Activated gamma-delta T cell treated with Interleukin-2 at 50 U/mL for 16 hours (primary cell): ENCODE results near the gene UTS2B.
"Not testable (repeated sequence)": the region's sequence is repeated elsewhere in the genome, so short reads cannot be mapped to it uniquely, and the experiment has no call there.

Source experiments
- DNase-seq: peaks from one replicate; pipeline ENCODE4 v3.0.0-alpha.2; 2020

UTS2B gene

DNA sequence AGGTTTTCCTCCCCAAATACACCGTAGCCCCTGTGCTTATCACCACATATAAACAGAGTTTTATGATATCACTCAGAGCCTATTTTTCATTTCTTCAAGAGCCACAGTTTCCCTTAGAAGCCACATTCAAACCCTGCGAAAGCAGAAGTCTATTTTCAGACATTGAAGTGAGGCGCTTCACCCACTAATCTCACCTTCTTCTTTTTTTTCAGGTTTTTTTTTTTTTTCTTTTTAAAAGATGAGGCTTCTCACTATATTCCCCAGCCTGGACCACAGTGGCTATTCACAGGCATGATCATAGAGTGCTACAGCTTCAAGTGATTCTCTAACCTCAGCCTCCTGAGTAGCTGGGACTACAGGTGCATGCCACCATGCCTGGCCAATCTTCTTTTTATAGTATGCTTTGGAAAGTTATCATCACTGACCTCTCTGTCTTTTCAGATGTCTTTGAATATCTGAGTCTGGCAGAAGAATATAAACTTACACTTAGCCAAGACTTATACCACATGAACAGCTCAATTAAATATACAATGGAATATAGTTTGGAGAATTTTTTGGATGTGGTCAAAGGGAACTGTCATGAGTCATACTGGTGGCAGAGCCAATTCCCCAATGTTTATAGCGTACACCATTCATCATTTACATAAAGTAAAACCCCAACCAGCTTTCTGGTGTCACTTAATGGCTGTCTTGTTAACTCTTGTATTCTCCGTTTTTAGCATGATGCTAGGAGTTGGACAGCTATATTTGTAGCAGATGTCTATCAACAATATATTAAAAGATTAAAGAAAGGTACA lies 60.8 kb downstream of the UTS2B start:
- no peak for DNase-seq

DNA sequence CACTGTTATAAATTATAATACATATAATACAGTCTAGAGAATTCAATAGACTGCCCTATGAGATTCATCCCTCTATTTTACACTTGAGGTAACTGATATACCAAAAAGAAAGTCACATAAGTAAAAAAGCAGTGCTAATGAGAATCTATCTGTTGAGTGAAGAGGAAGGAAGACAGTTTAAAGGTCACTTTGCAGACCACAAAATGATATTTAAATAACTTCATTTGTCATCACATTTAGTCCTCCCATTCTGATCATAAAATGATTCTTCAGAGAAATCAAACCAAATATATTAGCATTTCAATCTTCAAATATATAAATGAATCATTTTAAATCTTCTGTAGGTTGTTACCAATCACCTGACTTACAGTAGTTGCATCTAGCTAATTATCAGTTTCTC lies 61.6 kb downstream of the UTS2B start:
- DNase-seq, result no peak

DNA sequence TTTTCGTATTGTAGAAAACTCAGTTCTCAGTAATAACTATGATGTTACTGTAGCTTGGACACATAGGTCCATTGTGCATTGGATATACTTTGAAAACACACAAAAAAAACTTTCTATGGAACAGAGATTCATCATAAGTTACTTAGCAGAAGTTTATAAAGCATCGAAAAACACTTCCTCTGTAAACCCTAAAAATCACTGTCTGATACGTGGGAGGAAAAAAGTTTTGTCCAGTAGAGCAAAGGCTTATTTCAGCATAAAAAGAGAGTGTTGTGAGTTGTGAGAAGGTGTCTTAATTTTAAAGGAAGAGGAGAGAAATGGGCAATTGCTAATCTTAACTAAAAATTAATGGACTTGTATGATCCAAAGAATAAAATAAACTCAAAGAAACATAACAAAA lies 66.5 kb downstream of the UTS2B start:
- DNase-seq, result no peak

DNA sequence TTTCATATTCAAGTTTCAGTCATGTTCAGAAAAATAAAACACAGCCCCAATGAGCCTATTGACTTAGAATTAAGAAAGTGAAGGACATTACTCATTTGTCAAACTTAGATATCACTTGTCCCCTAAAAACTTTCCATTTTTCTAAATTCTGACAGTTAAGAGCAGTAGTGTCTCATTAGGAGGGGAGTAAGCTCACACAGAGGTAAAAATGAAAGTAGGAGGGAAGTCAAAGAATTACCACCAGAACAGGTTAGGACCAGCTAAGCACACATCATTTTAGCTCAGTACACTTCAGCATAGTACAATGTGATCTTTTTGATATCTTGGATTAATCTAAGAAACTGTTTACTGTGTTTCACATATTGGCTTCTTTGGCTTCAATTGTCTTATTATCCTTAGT lies 67.0 kb downstream of the UTS2B start:
- DNase-seq, result no peak

DNA sequence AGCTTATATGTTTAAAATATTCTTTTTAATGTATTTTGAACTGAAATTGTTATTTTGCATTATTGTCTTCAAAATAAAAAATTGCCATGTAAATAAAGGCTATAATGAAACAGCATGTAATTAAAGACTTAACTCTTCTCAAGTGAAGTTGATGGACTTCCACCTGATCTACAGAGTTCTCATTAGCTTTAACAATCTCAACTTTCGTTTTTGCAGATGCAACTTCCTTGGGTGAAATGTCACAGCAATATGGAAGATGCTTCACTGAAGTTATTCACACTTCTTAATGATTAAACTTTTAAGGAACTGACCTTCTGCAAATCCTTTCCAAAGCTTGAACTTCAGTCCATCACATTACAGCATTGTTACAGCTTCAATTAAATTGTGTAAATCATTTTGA lies 67.7 kb downstream of the UTS2B start:
- no peak for DNase-seq

DNA sequence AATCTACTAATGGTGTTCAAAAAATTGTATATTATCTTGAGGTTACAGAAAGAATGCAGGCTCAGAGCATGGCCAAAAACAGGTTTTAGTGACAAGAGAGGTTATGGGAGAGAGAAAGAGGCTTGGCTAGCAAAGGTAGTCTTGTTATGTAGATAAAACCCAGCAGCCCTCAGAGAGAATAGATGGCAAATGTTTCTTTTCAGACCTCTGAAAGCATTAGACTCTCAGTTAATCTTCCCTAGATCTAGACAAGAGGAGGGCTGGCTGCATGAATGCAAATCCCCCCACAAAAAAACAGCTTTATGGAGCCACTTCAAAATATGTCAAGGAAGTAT lies 69.1 kb downstream of the UTS2B start:
- DNase-seq, result no peak

DNA sequence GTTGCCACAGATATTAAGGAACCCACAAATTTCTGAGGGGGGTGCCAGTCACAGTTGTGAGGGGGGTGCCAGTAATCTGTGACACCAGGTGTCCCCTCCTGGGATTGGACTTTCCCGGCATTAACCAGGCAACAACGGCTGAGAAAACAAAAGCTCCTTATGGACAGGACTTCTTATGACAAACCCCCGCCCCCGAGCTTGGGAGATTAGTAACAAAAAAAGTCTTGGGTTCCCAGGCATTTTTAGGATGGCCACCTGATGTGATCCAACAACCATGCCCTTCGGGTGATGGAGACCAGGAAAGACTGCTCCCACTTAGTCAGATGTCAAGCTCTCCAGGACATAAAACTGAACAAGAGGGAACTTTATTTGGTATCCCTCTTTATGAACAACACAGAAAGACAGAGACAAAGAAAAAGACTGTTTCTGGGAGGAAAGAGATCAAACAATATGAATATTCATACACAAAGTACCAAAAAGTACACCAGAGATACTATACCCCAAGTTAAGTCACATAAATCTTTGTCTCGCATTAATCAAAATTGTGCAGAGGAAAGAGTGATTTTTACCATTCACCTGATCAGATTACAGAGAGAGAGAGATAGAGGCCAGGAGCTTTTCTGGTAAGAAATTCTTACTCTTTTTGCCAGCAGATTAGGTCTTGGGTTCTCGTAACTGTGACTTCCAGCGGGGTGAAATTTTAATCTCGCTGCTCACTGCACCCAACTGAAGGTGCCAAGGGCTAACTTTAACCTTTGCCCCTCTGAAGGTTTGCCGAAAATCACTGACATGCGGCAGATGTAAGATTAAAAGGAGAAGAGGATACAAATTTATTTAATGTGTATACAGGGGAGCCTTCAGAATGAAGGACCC lies 69.7 kb downstream of the UTS2B start:
- no peak for DNase-seq

DNA sequence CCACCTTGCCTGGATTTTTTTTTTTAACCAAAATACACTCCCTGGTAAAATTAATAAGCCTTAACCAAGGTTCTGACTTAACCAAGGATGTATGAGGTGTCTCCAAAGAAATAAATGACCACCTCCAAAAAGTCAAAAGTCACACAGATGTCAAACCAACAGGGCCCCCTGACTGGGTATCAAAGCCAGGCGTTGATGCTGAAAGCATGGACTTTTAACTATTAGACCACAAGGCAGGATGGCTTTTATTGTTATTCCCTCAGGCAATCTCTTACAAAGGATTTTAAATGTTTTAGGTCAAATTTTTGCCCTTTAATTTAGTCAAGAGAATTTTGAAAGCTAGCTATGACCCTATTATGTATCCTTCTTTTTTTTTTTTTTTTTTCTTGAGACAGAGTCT lies 70.8 kb downstream of the UTS2B start:
- no peak for DNase-seq

DNA sequence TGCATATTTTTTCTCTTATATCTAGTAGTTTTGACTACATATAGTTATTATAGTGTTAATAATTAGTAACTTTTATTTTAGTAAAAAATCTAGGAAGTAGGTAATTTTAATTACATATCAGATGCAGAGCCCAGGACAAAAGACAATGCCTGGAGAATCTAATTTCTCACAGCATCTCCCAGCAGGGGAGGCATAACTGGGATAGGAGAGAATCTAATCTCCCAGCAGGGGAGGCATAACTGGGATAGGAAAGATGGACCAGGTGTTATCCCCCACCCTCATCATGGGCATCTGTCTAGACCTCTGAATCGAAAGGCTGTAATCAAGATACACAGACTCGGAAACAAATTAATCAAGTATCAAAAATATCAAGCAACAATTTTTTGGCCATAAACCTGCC lies 73.0 kb downstream of the UTS2B start:
- no peak for DNase-seq

DNA sequence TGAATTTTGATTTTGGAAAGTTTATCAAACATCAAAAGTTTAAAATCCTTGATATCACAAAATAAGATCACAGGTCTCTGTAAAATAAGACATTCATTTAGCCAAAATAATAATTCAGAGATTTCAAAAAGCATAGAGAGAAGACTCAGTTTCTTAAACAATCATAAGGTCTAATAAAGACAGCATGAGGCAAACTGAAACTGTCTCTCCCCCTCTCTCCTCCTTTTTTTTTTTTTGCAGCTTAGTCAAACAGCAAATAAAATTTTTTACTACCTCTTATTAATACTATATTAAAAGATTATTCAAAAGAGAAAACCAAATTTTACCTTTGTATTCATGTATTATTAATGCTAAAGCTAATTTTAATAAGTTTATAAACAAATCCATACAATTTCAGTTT lies 73.9 kb downstream of the UTS2B start:
- no peak for DNase-seq

DNA sequence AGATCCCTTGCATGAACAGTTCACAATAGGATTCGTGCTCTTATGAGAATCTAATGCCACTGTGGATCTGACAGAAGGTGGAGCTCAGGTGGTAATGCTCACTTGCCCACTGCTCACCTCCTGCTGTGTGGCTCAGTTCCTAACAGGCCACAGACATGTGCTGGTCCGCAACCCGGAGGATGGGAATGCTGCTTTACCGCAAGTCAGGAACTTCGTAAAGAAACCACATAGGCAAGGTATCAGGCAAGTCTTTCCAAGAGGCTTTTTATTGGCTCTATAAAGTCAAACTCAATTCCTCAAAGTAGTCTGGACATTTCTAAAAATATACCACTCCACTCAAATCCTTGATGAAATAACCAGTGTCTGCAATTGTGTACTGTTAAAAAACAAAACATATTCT lies 75.2 kb downstream of the UTS2B start:
- DNase-seq, result no peak

DNA sequence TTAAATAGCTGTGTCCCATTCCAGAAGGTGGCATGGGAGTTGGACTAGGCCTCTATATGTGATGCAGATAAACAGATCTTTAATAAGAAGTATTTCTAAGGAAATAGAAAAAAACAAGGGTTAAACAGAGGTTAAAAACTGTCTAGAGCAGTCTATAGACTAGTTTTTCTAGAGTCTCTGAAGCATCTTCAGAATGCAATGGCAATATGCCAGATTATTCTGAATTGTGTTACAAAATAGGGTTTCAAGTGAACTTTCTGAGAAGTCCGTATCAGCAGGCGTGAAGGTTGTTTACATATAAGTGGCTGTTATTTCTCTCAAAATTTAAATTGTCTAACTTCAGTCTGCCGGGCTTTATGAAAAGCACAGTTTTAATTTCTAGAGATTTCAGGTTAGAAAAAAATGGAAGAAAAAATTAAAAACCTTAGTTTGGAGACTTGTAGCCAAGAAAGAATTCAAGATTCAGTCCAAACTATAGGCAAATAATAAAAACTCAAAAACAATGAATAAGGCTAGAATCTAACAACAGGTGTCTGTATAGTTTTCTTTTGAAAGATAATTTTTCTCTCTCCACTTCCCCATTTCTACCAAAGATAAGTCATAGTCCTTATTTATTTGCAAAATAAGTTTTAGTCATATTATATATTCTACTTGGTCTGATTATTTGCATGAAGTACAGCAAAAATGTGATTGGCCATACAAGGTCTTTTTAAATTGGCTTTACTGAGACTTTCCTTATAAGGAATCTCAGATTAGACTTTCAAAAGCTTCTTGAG lies 76.0 kb downstream of the UTS2B start:
- DNase-seq, result no peak

DNA sequence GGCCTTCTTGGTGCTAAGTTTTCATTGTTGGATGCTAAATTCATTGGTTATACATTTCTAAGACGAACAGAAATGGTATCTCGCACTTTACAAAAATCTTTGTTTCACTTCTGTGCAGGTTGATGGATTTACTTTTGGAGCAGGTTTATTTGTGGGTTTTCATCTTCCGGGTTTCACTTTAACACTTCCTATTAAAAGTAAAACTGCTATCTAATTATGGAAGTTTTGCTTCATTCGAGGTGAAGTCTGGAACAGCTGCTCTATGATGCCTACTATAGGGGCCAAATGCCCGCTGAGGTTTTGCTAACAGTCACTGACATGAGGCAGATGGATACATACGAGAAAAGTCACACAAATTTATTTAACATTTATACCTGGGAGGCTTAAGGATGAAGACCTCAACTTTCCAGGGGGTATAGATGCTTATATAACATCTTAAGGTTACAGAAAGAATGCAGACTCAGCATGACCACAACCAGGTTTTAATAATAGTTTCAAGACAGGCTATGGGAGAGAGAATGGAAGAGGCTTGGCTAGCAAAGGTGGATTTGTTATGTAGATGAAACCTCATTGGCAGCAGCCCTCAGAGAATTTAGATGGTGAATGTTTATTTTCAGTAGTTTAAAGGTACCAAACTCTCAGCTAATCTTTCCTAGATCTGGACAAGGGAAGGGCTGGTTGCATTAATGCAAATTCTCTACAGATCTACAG lies 77.1 kb downstream of the UTS2B start:
- DNase-seq, result no peak

DNA sequence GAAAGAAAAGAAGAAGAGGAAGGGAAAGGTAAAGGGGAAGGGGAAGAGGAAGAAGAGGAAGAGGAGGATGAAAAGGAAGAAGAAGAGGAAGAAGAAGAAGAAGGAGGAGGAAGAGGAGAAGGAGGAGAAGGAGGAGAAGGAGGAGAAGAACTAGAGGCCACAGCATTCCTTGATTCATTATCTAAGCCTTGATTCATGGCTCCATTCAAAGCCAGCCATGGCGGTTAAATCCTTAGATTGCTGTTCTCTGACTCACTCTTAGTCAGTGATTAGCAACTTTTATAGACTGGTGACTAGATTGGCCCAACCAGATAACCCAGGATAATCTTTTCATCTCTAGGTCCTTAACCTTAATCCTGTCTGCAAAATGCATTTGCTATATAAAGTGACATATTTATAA lies 83.7 kb downstream of the UTS2B start:
- DNase-seq, result no peak

DNA sequence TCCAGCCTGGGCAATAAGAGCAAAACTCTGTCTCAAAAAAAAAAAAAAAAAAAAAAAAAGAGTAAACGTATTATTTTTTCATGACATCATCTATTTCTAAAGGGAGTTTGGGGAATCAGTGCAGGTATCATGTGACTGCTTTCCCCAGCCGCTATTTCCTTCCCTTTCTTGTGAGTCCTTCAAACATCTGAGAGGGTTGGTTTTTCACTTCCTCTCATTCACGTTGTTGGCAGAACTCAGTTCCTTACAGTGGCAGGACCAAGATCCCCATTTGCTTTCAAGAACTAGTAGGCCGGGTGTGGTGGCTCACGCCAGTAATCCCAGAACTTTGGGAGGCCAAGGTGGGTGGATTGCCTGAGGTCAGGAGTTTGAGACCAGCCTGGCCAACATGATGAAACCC lies 84.3 kb downstream of the UTS2B start:
- DNase-seq, result not testable (repeated sequence)

DNA sequence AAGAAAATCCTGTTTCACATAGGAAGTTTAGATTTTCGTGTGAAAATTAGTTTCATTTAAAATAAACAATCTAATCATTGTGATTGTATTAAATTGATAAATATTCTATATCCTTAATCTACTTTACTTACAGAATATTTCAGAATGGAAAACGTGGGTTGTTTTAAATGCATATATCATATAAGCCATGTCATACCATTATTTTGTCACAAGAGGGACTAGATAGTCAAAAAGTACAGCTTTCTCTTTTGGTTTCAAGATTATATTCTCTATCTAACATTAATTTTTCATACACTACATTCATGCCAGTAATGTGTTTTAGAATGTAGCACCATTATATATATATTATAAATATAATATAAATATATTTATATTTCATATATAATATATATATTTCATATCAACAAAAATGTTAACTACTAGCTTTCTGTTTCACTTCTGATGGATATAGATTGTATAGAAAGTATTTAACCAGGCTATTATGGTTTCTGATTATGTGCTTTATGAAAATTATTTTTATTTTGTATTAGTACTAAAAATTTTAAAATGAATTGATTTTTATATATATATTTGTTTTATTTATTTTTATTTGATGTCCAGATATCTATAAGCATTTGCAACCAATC lies 86.0 kb downstream of the UTS2B start:
- no peak for DNase-seq

DNA sequence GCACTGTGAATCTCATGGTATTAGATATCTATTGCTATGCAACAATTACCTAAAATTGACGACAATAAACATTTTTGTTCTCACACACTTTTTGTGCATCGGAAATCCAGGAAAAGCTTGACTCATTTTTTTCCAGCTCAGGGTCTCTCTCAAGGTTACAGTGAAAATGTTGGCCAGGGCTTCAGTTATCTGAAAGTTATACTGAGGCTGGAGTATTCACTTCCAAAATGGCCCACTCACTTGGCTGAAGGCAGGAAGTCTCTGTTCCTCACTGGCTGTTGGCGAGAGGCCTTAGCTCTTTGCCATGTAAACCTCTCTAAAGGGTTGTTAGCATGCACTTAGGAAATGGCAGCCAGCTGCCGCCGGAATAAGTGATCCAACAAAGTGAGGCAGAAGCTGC lies 89.8 kb downstream of the UTS2B start:
- no peak for DNase-seq

DNA sequence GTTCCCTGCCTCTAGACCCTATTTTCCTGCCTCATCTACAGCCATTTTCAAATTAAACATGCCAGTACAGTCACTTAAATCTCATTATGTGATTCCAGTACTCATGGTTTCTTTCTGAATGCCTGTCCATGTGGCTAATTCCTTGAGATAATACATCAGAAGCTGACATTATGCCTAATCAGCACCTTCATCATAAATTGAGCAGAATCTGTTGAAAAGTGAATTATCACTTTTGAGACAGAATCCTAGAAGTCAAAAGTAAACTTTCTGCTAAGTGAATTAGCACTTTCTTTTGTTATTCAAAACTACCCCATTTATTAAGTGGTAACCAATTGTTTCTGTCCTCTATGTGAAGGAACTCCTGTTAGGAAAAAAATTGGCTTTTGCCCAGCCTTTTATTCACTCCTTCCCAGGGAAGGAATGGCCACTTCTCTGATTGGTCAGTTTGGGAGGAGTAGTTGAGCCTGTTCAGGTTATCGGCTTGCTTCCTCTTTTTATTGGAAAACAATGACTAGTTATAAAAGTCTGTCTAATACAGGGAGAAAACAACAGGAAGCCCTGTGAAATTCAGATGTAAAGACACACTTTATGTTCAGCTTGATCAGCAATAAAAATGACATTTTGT lies 90.8 kb downstream of the UTS2B start:
- DNase-seq, result no peak

DNA sequence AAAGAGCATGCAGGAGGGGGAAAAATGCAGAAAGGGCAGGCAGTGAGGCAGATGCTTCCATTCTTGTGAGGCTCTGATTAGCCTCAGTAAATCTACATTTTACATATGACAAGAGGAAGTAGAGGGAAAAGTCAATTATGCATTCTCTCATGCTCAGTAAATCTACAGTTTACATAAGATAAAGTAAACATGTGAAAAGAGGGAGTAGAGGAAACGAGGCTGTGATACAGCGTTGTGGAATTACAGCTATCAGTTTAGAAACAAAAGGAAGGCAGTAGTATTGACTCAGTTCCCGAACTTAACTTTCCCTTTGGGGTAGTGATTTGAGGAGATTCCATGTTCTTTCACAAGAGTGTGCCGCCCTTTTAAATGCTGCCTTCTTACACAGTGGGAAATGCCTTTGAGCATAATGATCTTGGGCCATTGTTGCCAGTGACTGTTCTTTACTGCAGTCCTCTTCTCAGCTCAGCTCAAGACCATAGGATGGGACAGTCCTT lies 92.0 kb downstream of the UTS2B start:
- no peak for DNase-seq

DNA sequence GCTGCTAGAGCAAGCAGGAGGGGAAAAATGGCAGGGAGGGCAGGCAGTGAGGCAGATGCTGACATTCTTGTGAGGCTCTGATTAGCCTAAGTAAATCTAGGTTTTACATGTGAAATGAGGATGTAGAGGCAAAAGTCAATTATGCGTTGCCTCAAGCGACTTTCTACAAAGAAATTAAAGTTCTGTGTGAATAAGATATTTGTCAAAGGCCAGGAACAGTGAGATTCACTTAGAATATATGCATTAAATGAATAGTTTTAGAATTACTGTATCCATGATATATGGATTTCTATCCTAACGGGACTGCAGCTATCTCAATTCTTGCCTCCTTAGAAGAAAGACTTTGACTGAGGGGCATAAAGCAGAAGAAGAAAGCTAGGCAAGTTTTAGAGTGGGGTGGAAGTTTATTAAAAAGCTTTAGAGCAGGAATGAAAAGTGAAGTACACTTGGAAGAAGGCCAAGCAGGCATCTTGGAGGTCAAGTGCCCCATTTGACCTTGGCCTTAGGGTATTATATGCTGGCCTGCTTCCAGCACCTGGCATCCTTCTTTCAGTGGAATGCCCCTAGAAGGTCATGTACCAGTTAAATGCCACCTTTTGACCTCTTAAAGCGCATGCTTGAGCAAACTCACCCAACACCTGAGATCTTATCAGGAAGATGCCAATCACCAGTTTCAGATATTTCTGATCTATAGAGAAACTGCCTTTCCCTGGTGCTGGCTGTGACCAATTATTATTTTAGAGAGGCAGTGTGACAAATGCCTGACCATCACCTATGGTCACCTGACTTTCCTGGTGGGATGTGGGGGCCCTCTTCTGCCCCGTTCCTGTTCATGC lies 93.1 kb downstream of the UTS2B start:
- DNase-seq, result no peak

DNA sequence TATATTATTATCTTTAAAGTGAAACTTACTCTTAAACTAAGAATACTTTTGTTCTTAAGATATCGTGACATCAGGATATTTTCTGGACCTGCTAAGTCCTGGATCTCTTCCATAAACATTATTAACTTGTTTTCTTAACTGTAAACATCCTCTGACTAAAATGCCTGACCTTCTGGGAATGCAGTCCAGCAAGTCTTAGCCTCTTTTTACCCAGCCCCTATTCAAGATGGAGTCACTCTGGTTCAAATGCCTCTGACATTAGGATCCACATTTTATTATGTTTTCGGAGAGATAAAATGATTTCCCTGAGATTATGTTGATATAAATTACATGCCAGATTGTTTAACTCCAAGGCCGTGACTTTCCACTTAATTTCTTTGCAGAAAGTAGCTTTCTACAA lies 93.7 kb downstream of the UTS2B start:
- DNase-seq, result no peak
